ENCODE data around the gene PROZ.
A peak's percentile ranks its signal among the peaks of the same experiment; 100 is the strongest.

Gene PROZ

DNA sequence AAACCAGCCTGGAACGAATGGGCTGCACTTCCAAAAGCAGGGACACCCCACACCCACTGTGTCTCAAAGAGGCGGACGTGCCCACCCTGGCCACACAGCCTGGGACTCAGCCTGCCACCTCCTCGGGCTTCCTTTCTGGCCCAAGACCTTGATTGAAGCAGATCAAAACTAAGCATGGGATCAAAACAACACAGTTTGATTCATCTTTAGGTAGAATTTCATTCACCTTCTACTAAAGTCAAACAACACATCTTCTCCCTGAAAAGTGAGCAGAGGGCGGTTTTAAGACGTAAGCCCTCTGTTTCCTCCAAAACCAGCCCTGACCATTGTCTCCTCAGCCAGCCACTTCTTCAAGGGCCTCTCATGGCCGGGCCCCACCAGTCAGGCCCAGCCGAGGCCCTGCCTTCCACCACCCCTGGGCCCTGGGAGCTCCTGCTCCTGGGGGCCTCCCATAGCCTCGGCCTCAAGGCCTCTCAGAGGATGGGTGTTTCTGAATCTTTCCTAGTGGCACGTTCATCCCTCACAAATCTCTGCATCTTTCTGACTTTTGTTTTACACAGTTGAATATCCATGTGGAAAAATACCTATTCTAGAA is 42.1 kb upstream of the PROZ start:
- no peaks in the 10 kb centered on the region for H3K27me3 ChIP-seq (ENCODE audit: control insufficient read depth, insufficient read depth, low read length)
- H3K36me3 ChIP-seq (ENCODE audit: control insufficient read depth, insufficient read depth, low read length) = no peaks in the 10 kb centered on the region
- H3K4me3 ChIP-seq (ENCODE audit: low read length) = no peak overlapping the region
- H3K4me1 ChIP-seq (ENCODE audit: control insufficient read depth, insufficient read depth, low read length) = no peaks in the 10 kb centered on the region
- no peak overlapping the region for H3K27ac ChIP-seq (ENCODE audit: low read depth, low read length)
- H3K9ac ChIP-seq (ENCODE audit: low read length) = no peak overlapping the region

- H3K9ac ChIP-seq (ENCODE audit: low read length) = no peak overlapping the region
- no peaks in the 10 kb centered on the region for H3K36me3 ChIP-seq (ENCODE audit: control insufficient read depth, insufficient read depth, low read length)
- no peaks in the 10 kb centered on the region for H3K27me3 ChIP-seq (ENCODE audit: control insufficient read depth, insufficient read depth, low read length)
- H3K4me1 ChIP-seq (ENCODE audit: control insufficient read depth, insufficient read depth, low read length) = no peaks in the 10 kb centered on the region
- H3K4me3 ChIP-seq (ENCODE audit: low read length) = no peak overlapping the region
- H3K27ac ChIP-seq (ENCODE audit: low read depth, low read length) = no peak overlapping the region
Observed at GRCh38 chr13:113116871-113117271, 41.6 kb upstream of the PROZ start.

DNA sequence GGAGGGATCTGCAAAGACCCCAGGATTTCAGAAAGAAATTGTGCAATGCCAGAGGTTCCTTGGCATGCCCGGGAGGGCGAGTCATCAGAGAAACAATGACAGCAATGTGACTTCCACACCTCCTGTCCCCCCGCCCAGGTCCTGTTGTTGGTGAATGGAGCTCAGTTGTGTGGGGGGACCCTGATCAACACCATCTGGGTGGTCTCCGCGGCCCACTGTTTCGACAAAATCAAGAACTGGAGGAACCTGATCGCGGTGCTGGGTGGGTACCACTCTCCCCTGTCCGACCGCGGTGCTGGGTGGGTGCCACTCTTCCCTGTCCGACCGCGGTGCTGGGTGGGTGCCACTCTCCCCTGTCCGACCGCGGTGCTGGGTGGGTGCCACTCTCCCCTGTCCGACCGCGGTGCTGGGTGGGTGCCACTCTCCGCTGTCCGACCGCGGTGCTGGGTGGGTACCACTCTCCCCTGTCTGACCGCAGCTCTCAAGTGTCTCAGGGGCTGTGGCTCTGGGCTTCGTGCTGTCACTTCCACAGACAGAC is 41.0 kb upstream of the PROZ start:
- Histone ChIP-seq H3K27me3 (ENCODE audit: control insufficient read depth, insufficient read depth, low read length) (no peaks in the 10 kb centered on the region), H3K9ac (ENCODE audit: low read length) (no peak overlapping the region), H3K4me3 (ENCODE audit: low read length) (no peak overlapping the region), H3K27ac (ENCODE audit: low read depth, low read length) (no peak overlapping the region), H3K4me1 (ENCODE audit: control insufficient read depth, insufficient read depth, low read length) (no peaks in the 10 kb centered on the region), H3K36me3 (ENCODE audit: control insufficient read depth, insufficient read depth, low read length) (no peaks in the 10 kb centered on the region)

GRCh38 chr13:113117911-113118260 is 40.6 kb upstream of the PROZ start:
- Histone ChIP-seq H3K9ac (ENCODE audit: low read length) (no peak overlapping the region), H3K27ac (ENCODE audit: low read depth, low read length) (no peak overlapping the region), H3K36me3 (ENCODE audit: control insufficient read depth, insufficient read depth, low read length) (no peaks in the 10 kb centered on the region), H3K4me1 (ENCODE audit: control insufficient read depth, insufficient read depth, low read length) (no peaks in the 10 kb centered on the region), H3K27me3 (ENCODE audit: control insufficient read depth, insufficient read depth, low read length) (no peaks in the 10 kb centered on the region), H3K4me3 (ENCODE audit: low read length) (no peak overlapping the region)

DNA sequence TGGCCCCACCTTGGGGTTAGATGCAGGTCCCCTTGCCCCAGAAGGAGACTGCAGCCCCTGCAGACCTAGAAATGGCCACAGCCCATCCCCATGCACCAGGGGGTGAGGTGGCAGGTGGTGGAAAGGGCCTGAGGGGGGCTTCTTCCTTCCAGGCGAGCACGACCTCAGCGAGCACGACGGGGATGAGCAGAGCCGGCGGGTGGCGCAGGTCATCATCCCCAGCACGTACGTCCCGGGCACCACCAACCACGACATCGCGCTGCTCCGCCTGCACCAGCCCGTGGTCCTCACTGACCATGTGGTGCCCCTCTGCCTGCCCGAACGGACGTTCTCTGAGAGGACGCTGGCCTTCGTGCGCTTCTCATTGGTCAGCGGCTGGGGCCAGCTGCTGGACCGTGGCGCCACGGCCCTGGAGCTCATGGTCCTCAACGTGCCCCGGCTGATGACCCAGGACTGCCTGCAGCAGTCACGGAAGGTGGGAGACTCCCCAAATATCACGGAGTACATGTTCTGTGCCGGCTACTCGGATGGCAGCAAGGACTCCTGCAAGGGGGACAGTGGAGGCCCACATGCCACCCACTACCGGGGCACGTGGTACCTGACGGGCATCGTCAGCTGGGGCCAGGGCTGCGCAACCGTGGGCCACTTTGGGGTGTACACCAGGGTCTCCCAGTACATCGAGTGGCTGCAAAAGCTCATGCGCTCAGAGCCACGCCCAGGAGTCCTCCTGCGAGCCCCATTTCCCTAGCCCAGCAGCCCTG is 40.0 kb upstream of the PROZ start:
- no peaks in the 10 kb centered on the region for H3K27me3 ChIP-seq (ENCODE audit: control insufficient read depth, insufficient read depth, low read length)
- H3K4me1 ChIP-seq (ENCODE audit: control insufficient read depth, insufficient read depth, low read length) = no peaks in the 10 kb centered on the region
- no peaks in the 10 kb centered on the region for H3K36me3 ChIP-seq (ENCODE audit: control insufficient read depth, insufficient read depth, low read length)
- H3K9ac ChIP-seq (ENCODE audit: low read length) = no peak overlapping the region
- no peak overlapping the region for H3K4me3 ChIP-seq (ENCODE audit: low read length)
- no peak overlapping the region for H3K27ac ChIP-seq (ENCODE audit: low read depth, low read length)

- no peak overlapping the region for H3K9ac ChIP-seq (ENCODE audit: low read length)
- no peak overlapping the region for H3K27ac ChIP-seq (ENCODE audit: low read depth, low read length)
- no peak overlapping the region for H3K4me3 ChIP-seq (ENCODE audit: low read length)
- no peaks in the 10 kb centered on the region for H3K36me3 ChIP-seq (ENCODE audit: control insufficient read depth, insufficient read depth, low read length)
- no peaks in the 10 kb centered on the region for H3K4me1 ChIP-seq (ENCODE audit: control insufficient read depth, insufficient read depth, low read length)
- no peaks in the 10 kb centered on the region for H3K27me3 ChIP-seq (ENCODE audit: control insufficient read depth, insufficient read depth, low read length)
Observed at GRCh38 chr13:113119166-113119821, 39.2 kb upstream of the PROZ start.

DNA sequence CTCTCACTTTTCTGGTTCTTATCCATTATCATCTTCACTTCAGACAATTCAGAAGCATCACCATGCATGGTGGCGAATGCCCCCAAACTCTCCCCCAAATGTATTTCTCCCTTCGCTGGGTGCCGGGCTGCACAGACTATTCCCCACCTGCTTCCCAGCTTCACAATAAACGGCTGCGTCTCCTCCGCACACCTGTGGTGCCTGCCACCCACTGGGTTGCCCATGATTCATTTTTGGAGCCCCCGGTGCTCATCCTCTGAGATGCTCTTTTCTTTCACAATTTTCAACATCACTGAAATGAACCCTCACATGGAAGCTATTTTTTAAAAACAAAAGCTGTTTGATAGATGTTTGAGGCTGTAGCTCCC is 38.6 kb upstream of the PROZ start:
- Histone ChIP-seq H3K4me1 (ENCODE audit: control insufficient read depth, insufficient read depth, low read length) (no peaks in the 10 kb centered on the region), H3K27me3 (ENCODE audit: control insufficient read depth, insufficient read depth, low read length) (no peaks in the 10 kb centered on the region), H3K9ac (ENCODE audit: low read length) (no peak overlapping the region), H3K4me3 (ENCODE audit: low read length) (no peak overlapping the region), H3K27ac (ENCODE audit: low read depth, low read length) (no peak overlapping the region), H3K36me3 (ENCODE audit: control insufficient read depth, insufficient read depth, low read length) (no peaks in the 10 kb centered on the region)

DNA sequence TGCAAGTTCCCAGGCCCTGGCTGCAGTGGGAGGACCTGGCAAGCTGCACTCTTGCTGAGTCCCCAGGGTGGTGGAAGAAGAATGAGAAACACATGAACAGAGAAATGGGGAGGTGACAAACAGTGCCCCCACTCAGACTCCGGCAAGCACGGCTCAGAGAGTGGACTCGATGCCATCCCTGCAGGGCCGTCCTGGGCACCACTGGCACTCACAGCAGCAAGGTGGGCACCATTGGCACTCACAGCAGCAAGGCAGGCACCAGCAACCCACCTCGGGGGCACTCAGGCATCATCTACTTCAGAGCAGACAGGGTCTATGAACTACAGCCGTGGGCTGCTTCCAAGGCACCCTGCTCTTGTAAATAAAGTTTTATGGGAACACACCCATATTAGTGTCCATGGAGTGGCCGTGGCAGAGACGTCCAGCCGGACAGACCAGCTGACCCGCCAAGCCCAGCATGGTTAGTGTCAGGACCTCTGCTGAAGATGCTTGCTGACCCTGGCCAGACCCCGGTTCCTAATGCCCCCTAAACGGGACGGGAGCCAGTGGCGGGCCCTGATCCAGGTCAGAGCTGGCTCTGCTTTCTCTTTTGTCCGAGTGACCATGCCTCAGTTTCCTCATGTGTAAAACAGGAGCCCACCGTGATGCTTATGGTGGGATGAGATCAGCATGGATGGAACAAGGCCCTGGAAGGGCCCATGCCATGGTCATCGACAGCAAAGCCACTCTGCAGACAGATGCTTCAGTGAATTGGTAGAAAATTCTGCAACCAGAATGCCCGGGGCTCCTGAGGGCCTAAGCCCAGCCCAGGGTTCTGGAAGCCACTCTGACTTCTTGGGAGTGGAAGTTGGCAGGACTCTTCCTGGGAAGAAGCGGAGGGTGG is 37.9 kb upstream of the PROZ start:
- H3K27ac ChIP-seq (ENCODE audit: low read depth, low read length) = no peak overlapping the region
- H3K36me3 ChIP-seq (ENCODE audit: control insufficient read depth, insufficient read depth, low read length) = no peaks in the 10 kb centered on the region
- no peaks in the 10 kb centered on the region for H3K27me3 ChIP-seq (ENCODE audit: control insufficient read depth, insufficient read depth, low read length)
- H3K4me3 ChIP-seq (ENCODE audit: low read length) = no peak overlapping the region
- H3K4me1 ChIP-seq (ENCODE audit: control insufficient read depth, insufficient read depth, low read length) = no peaks in the 10 kb centered on the region
- no peak overlapping the region for H3K9ac ChIP-seq (ENCODE audit: low read length)

DNA sequence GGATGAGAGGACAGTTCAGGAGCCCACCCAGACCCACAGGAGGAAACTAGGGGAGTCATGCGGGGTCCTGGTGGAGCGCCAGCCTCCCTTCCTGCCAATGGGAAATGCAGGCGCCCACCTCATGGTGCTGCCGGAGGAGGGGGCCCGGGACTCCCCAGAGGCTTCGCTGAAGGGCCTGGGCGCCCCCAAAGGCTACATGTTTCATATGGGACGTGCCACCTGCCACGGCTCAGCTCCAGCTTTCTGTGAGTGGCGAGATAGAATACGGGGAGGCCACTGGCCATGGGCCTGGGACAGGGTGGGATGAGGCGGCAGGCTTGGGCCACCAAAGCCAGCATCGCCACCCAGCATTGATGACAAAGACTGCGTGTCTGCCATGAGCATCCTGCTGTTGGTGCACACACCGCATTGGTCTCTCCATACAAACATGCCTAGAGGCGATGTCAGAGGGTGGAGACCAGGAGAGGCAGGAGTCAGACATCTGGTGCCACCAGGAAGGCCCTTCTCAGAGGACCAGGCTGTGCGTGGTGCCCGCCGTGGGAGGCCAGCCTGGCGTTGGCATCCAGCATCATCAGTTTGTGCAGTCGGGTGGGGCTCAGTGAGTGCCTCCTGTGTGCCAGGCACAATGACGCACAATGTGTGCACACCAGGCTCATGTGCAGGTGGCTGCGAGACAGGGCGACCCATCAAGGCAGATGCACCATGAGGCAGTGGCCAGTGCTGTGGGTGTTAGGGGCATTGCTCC is 37.1 kb upstream of the PROZ start:
- H3K9ac ChIP-seq (ENCODE audit: low read length) = no peak overlapping the region
- H3K4me1 ChIP-seq (ENCODE audit: control insufficient read depth, insufficient read depth, low read length) = no peaks in the 10 kb centered on the region
- no peaks in the 10 kb centered on the region for H3K36me3 ChIP-seq (ENCODE audit: control insufficient read depth, insufficient read depth, low read length)
- H3K27ac ChIP-seq (ENCODE audit: low read depth, low read length) = no peak overlapping the region
- no peak overlapping the region for H3K4me3 ChIP-seq (ENCODE audit: low read length)
- H3K27me3 ChIP-seq (ENCODE audit: control insufficient read depth, insufficient read depth, low read length) = no peaks in the 10 kb centered on the region

GRCh38 chr13:113121928-113122471 is 36.4 kb upstream of the PROZ start:
- no peaks in the 10 kb centered on the region for H3K36me3 ChIP-seq (ENCODE audit: control insufficient read depth, insufficient read depth, low read length)
- no peak overlapping the region for H3K27ac ChIP-seq (ENCODE audit: low read depth, low read length)
- no peaks in the 10 kb centered on the region for H3K27me3 ChIP-seq (ENCODE audit: control insufficient read depth, insufficient read depth, low read length)
- no peak overlapping the region for H3K9ac ChIP-seq (ENCODE audit: low read length)
- no peak overlapping the region for H3K4me3 ChIP-seq (ENCODE audit: low read length)
- no peaks in the 10 kb centered on the region for H3K4me1 ChIP-seq (ENCODE audit: control insufficient read depth, insufficient read depth, low read length)

DNA sequence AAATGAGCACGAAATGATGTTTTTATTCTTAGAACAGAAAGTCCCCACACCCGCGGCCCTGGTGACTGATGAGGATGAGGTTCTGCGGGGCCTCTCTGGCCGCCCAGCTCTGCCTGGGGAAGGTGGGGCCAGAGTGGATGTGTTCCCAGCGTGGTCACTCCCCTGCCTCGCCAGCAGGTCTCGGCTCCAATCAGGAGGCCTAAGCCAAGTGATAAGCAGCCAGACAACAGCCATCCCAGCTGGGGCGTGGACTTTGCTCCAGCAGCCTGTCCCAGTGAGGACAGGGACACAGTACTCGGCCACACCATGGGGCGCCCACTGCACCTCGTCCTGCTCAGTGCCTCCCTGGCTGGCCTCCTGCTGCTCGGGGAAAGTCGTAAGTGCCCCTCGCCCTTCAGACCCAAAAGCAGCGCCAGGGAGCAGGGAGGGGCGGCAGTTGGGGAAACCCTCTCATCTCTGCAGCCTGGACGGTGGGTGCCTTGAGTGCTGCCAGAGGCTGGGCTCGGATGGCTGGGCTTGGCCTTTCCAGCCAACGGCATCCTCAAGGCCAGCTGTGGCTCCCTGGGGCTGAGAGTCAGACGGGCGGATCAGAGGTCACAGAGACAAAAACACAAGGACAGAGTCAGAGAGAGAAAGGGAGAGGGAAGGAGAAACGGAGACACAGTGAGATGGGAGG is 35.8 kb upstream of the PROZ start, which contains the start of gene F10:
Gene F10 (plus strand): TSS at position 250 of the 676 bp plus-strand sequence. CDS start 57 bp downstream, at position 307.
- no peaks in the 10 kb centered on the region for H3K36me3 ChIP-seq (ENCODE audit: control insufficient read depth, insufficient read depth, low read length)
- no peaks in the 10 kb centered on the region for H3K4me1 ChIP-seq (ENCODE audit: control insufficient read depth, insufficient read depth, low read length)
- peak within 1 kb of the TSS; percentile 42 for H3K4me3 ChIP-seq (ENCODE audit: low read length)
- H3K27ac ChIP-seq (ENCODE audit: low read depth, low read length) = no peak within 1 kb of the TSS
- no peaks in the 10 kb centered on the region for H3K27me3 ChIP-seq (ENCODE audit: control insufficient read depth, insufficient read depth, low read length)
- H3K9ac ChIP-seq (ENCODE audit: low read length) = no peak within 1 kb of the TSS

All from rectal smooth muscle tissue (tissue), 1 donor.